Thyroid gland (tissue), 4 donors: Measurements from ENCODE around the gene GHRHR. TPM values are rescaled to one million over a fixed set of nuclear protein-coding genes. Genes with fewer than 3 reads are reported as not detected.

Experiments
- DNase-seq, 2 donors: peaks; one replicate each; pipeline ENCODE4 v3.0.0-alpha.2; 2019
- H3K27ac ChIP-seq, 3 donors: fragments of 200-600 bp; sonication (generic); 1 replicate in 2 of 3; 2 replicates in 1 of 3; pipeline ENCODE4 v1.5.1; 2016 to 2019; ENCODE audit warnings: mild to moderate bottlenecking in 1 of 3, moderate library complexity in 1 of 3
- H3K27me3 ChIP-seq: fragments of 200-600 bp; sonication (generic); one replicate; pipeline ENCODE4 v1.5.1; 2019
- H3K36me3 ChIP-seq, 2 donors: fragments of 200-600 bp; sonication (generic); one replicate each; pipeline ENCODE4 v1.5.1; 2016 to 2019
- H3K4me1 ChIP-seq, 2 donors: fragments of 200-600 bp; sonication (generic); one replicate each; pipeline ENCODE4 v1.5.1; 2017 to 2019
- H3K4me3 ChIP-seq, 3 donors: fragments of 200-600 bp; sonication (generic); replicated peaks in 1 of 3; 1 replicate in 2 of 3; 2 replicates in 1 of 3; pipeline ENCODE4 v1.5.1; 2016; ENCODE audit warnings: mild to moderate bottlenecking in 1 of 3
- H3K9me3 ChIP-seq: fragments of 200-600 bp; sonication (generic); one replicate; pipeline ENCODE4 v1.5.1; 2017
- CTCF ChIP-seq, 6 experiments: fragments of 200-600 bp in 3 of 6; fragments of 450-650 bp in 3 of 6; sonication (generic) in 3 of 6; IDR thresholded peaks; one replicate each; pipeline ENCODE4 v1.5.1; 2016 to 2019; ENCODE audit warnings: antibody characterized with exemption in 6 of 6, mild to moderate bottlenecking in 2 of 6, inconsistent platforms in 1 of 6, moderate library complexity in 1 of 6
- POLR2A ChIP-seq, 2 donors: fragments of 450-650 bp; IDR thresholded peaks; one replicate each; pipeline ENCODE4 v1.6.1; 2017; ENCODE audit warnings: antibody characterized with exemption in 2 of 2, mild to moderate bottlenecking in 2 of 2, moderate library complexity in 1 of 2
- WGBS, 2 donors: methylation state at CpG; one replicate each; pipeline ENCODE4 v1.1.5; 2017; 5-methylcytosine and 5-hydroxymethylcytosine counted together
- intact Hi-C: fragments of 100-400 bp; cut with DNase I; formaldehyde crosslinking; loops from one replicate; pipeline ENCODE4 v1.15.1; 2023
- total RNA-seq, 4 donors: library from RNA; depleted of rRNA; stranded (reverse); fragments of >200 nt; gene quantifications; one replicate each; pipeline ENCODE4 v1.2.3, GENCODE V29; 2016

The GHRHR gene
- total RNA-seq, 4 donors from 2014 or later: 0.54 TPM; not detected in 3

GRCh38 chr7:30920584-30921539, 42.9 kb upstream of the GHRHR start:
- Histone ChIP-seq H3K27ac (peak overlapping the region in 1 of 3 donors; percentile 13), H3K9me3 (no peaks in the 10 kb centered on the region), H3K4me1 (peaks cover 0 to 7% of the 10 kb centered on the region in 2 donors), H3K36me3 (no peaks in the 10 kb centered on the region), H3K4me3 (no peak overlapping the region), H3K27me3 (no peaks in the 10 kb centered on the region)
- TF ChIP-seq CTCF (IDR thresholded peaks at IDR 0.05): no peak
- no peak for TF ChIP-seq POLR2A (IDR thresholded peaks at IDR 0.05)
- intact Hi-C loops: no loop called here
- WGBS, 2 donors: 63 to 76% methylated on average over 7 to 9 of the region's 9 CpGs
- DNase-seq: peak; percentile 1 to 2

GRCh38 chr7:30921540-30922401, 42.0 kb upstream of the GHRHR start:
- no peaks in the 10 kb centered on the region for H3K9me3 ChIP-seq
- intact Hi-C loops: no loop called here
- peak; percentile 1 for DNase-seq
- no peak overlapping the region for H3K4me3 ChIP-seq
- peaks cover 0 to 7% of the 10 kb centered on the region in 2 donors for H3K4me1 ChIP-seq
- no peaks in the 10 kb centered on the region for H3K27me3 ChIP-seq
- TF ChIP-seq CTCF (IDR thresholded peaks at IDR 0.05): no peak
- no peaks in the 10 kb centered on the region for H3K36me3 ChIP-seq
- no peak overlapping the region for H3K27ac ChIP-seq
- 92 to 93% methylated on average over 7 to 18 of the region's 19 CpGs for WGBS, 2 donors

GRCh38 chr7:30922596-30922995, 41.2 kb upstream of the GHRHR start:
- Histone ChIP-seq H3K27ac (no peak overlapping the region), H3K36me3 (no peaks in the 10 kb centered on the region), H3K27me3 (no peaks in the 10 kb centered on the region), H3K4me3 (no peak overlapping the region), H3K9me3 (no peaks in the 10 kb centered on the region), H3K4me1 (peaks cover 0 to 7% of the 10 kb centered on the region in 2 donors)
- 85 to 91% methylated on average over 8 to 9 of the region's 9 CpGs for WGBS, 2 donors
- intact Hi-C loops: no loop called here
- TF ChIP-seq CTCF (IDR thresholded peaks at IDR 0.05) (no peak), POLR2A (IDR thresholded peaks at IDR 0.05) (no peak)
- DNase-seq: peak in 1 of 2 donors; percentile 1

GRCh38 chr7:30923009-30923773, 40.6 kb upstream of the GHRHR start:
- 94 to 97% methylated on average over 19 of the region's 19 CpGs for WGBS, 2 donors
- no peak for TF ChIP-seq CTCF (IDR thresholded peaks at IDR 0.05)
- no peak for TF ChIP-seq POLR2A (IDR thresholded peaks at IDR 0.05)
- H3K27me3 ChIP-seq: no peaks in the 10 kb centered on the region
- intact Hi-C loops: no loop called here
- no peaks in the 10 kb centered on the region for H3K9me3 ChIP-seq
- H3K4me3 ChIP-seq: no peak overlapping the region
- peaks cover 0 to 7% of the 10 kb centered on the region in 2 donors for H3K4me1 ChIP-seq
- H3K27ac ChIP-seq: no peak overlapping the region
- H3K36me3 ChIP-seq: no peaks in the 10 kb centered on the region
- peak in 1 of 2 donors; percentile 0 for DNase-seq
